HepG2 (cell line): ENCODE measurements around the gene AKT3. TPM values are rescaled to one million over a fixed set of nuclear protein-coding genes. Genes with fewer than 3 reads are reported as not detected.
"Not testable (repeated sequence)": the region's sequence is repeated elsewhere in the genome, so short reads cannot be mapped to it uniquely, and the experiment has no call there.

Source experiments
- ATAC-seq: fragments of 200-7000 bp; cut with Tn5 transposase; 3 replicates; pipeline ENCODE4 v1.9.1; 2020; ENCODE audit warnings: mild to moderate bottlenecking, moderate library complexity
- BruUV-seq: library from RNA; stranded (reverse); fragments of 400-500 nt; replicated peaks from 2 replicates; lab custom pipeline; 2021; lab: Mats Ljungman, UMichigan
- CTCF ChIA-PET: fragments of 300-600 bp; formaldehyde crosslinking; extraction: SDS; loops from one replicate; lab custom pipeline; 2021; ENCODE audit warnings: low total read pairs, inconsistent platforms, low intra/inter-chr PET ratio; lab: Yijun Ruan, JAX
- POLR2A ChIA-PET: fragments of 350-600 bp; sonication (Branson Sonifier 250); formaldehyde crosslinking; loops from one replicate; lab custom pipeline; 2020; ENCODE audit warnings: antibody characterized with exemption, inconsistent platforms; lab: Yijun Ruan, JAX
- DNase-seq: peaks from one replicate; pipeline ENCODE4 v3.0.0-alpha.2; 2015; ENCODE audit warnings: low spot score
- FAIRE-seq: peaks from 3 replicates; lab custom pipeline; 2011; peaks lifted over from hg19 to GRCh38; lab: Jason Lieb, UNC
- H2AFZ ChIP-seq: one replicate; pipeline ENCODE4 v1.6.1; 2011; ENCODE audit warnings: low read length, inconsistent platforms
- H3K27ac ChIP-seq: fragments of 300-600 bp; 3 replicates; pipeline ENCODE4 v1.8.0; 2011; ENCODE audit warnings: mixed run types, mild to moderate bottlenecking, mixed read lengths, low read length, inconsistent platforms; ENCODE audit not compliant: insufficient read depth; ENCODE audit errors: extremely low read length
- H3K27me3 ChIP-seq, 2 experiments: fragments of 200-600 bp in 1 of 2; 2 replicates in 1 of 2; 3 replicates in 1 of 2; pipeline versions ENCODE4 v1.6.0 to v1.8.0; 2011; ENCODE audit warnings: low read length in 2 of 2, mild to moderate bottlenecking in 2 of 2, moderate library complexity in 2 of 2, inconsistent platforms in 1 of 2; ENCODE audit not compliant: insufficient read depth in 2 of 2, control insufficient read depth in 1 of 2
- H3K36me3 ChIP-seq, 2 experiments: fragments of 200-600 bp in 1 of 2; replicated peaks in 1 of 2; 2 replicates in 1 of 2; 3 replicates in 1 of 2; pipeline versions ENCODE4 v1.5.1 to v1.8.0; 2011; ENCODE audit warnings: low read length in 2 of 2, inconsistent platforms in 1 of 2; ENCODE audit not compliant: insufficient read depth in 2 of 2, control insufficient read depth in 1 of 2
- H3K4me1 ChIP-seq: 2 replicates; pipeline ENCODE4 v1.5.1; 2012; ENCODE audit warnings: low read length, inconsistent platforms; ENCODE audit not compliant: insufficient read depth
- H3K4me2 ChIP-seq: 2 replicates; pipeline ENCODE4 v1.6.0; 2011; ENCODE audit warnings: low read depth, low read length, inconsistent platforms
- H3K4me3 ChIP-seq, 3 experiments: fragments of 200-600 bp in 1 of 3; sonication (generic), shearing (Covaris generic) in 1 of 3; replicated peaks in 1 of 3; 2 replicates each; pipeline ENCODE4 v1.5.1; 2011 to 2016; ENCODE audit warnings: low read length in 3 of 3, inconsistent platforms in 2 of 3, low read depth in 2 of 3, mild to moderate bottlenecking in 2 of 3, control low read depth in 1 of 3, mixed read lengths in 1 of 3; ENCODE audit not compliant: insufficient read depth in 1 of 3
- H3K79me2 ChIP-seq: one replicate; pipeline ENCODE4 v1.6.1; 2011; ENCODE audit warnings: low read length, inconsistent platforms; ENCODE audit not compliant: insufficient read depth
- H3K9ac ChIP-seq: 2 replicates; pipeline ENCODE4 v1.6.0; 2011; ENCODE audit warnings: mild to moderate bottlenecking, low read depth, low read length, inconsistent platforms; ENCODE audit not compliant: insufficient read depth
- H3K9me3 ChIP-seq: 2 replicates; pipeline ENCODE4 v1.5.1; 2012; ENCODE audit warnings: mild to moderate bottlenecking, low read length
- H4K20me1 ChIP-seq: 2 replicates; pipeline ENCODE4 v1.6.0; 2011; ENCODE audit warnings: inconsistent platforms, mild to moderate bottlenecking, low read length, moderate library complexity; ENCODE audit not compliant: insufficient read depth
- ARNT ChIP-seq: fragments of 450-650 bp; IDR thresholded peaks from 2 replicates; pipeline ENCODE4 v1.6.1; 2017
- CBX2 ChIP-seq, 2 experiments: fragments of 200-600 bp in 1 of 2; sonication (generic); formaldehyde crosslinking in 1 of 2; IDR thresholded peaks; 2 replicates each; pipeline versions ENCODE4 v1.7.0 to v1.8.1; 2018 to 2022; ENCODE audit warnings: low read depth in 2 of 2, low read length in 1 of 2, mild to moderate bottlenecking in 1 of 2, missing genetic modification reagents in 1 of 2
- MTF2 ChIP-seq: sonication (generic); formaldehyde crosslinking; IDR thresholded peaks from 2 replicates; pipeline ENCODE4 v1.5.0; 2020; ENCODE audit warnings: missing genetic modification reagents, borderline replicate concordance
- NR2F2 ChIP-seq: IDR thresholded peaks from 2 replicates; pipeline ENCODE4 v1.6.1; 2012; ENCODE audit warnings: low read depth, inconsistent platforms, borderline replicate concordance
- ZNF335 ChIP-seq: sonication (generic); formaldehyde crosslinking; IDR thresholded peaks from 2 replicates; pipeline ENCODE4 v1.4.0; 2020; ENCODE audit warnings: missing genetic modification reagents
- WGBS: methylation state at CpG from one replicate; pipeline ENCODE4 v1.1.6; 2017; ENCODE audit warnings: low lambda C conversion rate; 5-methylcytosine and 5-hydroxymethylcytosine counted together
- in situ Hi-C: cut with HindIII; loops from 2 replicates; pipeline ENCODE4 v1.10.0; 2017; ENCODE audit warnings: low pct_unique_long_range_greater_than_20kb; ENCODE audit not compliant: extremely low pct_ligation_motif_present
- intact Hi-C: fragments of 100-400 bp; cut with micrococcal nuclease; formaldehyde crosslinking; loops from one replicate; pipeline ENCODE4 v1.10.0; 2022; ENCODE audit not compliant: unreplicated experiment
- polyA plus RNA-seq, 8 experiments: library from polyadenylated mRNA; depleted of rRNA in 3 of 8; stranded (reverse) in 7 of 8; unstranded in 1 of 8; fragments of >200 nt; fragmentation: Illumina TruSeq in 4 of 8; extraction: Trizol in 4 of 8; gene quantifications; 2 replicates each; pipeline versions ENCODE4 v1.2.1 to v1.2.3, GENCODE V29; 2011 to 2016; ENCODE audit warnings: low read depth in 4 of 8, missing spikeins in 1 of 8, mixed read lengths in 1 of 8; ENCODE audit not compliant: insufficient read depth in 1 of 8
- total RNA-seq, 5 experiments: library from RNA; depleted of rRNA; stranded (reverse); fragments of >200 nt; fragmentation: Illumina TruSeq; extraction: Trizol; gene quantifications; 2 replicates each; pipeline ENCODE4 v1.2.3, GENCODE V29; 2016; ENCODE audit warnings: low read depth in 1 of 5

Gene AKT3
- total and polyA plus RNA-seq, 2 of the 13 experiments (the other 11 are each of a cell fraction or from before 2014, with no cell fraction given) = 0.07 TPM

DNA sequence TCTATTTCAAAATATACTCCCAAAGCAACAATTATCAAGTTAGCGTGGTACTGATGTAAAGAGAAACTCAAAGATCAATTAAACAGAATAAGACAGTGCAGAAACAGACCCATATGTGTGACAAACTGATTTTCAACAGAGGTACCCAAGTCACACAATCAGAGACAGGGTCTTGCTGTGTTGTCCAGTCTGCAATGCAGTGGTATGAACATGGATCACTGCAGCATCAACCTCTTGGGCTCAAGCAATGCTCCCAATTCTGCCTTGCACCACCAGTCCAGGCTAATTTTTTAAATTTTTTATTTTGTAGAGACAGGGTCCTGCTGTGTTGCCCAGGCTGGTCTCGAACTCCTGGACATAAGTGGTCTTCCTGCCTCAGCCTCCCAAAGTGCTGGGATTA is 255.6 kb downstream of the AKT3 start:
- TF ChIP-seq MTF2 (no peak), NR2F2 (no peak), ZNF335 (CRISPR knock-in tag) (no peak), CBX2 (IDR thresholded peaks at IDR 0.05; ENCODE audit: low read depth, low read length) (no peak), CBX2 (CRISPR knock-in tag; IDR thresholded peaks at IDR 0.05; ENCODE audit: low read depth) (no peak), ARNT (no peak)
- Histone ChIP-seq H3K27me3 (no peaks in the 10 kb centered on the region), H2AFZ (no peak overlapping the region), H4K20me1 (no peaks in the 10 kb centered on the region), H3K9me3 (no peaks in the 10 kb centered on the region), H3K4me1 (no peaks in the 10 kb centered on the region), H3K79me2 (no peaks in the 10 kb centered on the region), H3K36me3 (no peaks in the 10 kb centered on the region), H3K9ac (no peak overlapping the region), H3K4me3 (no peak overlapping the region), H3K27ac (no peak overlapping the region), H3K4me2 (no peak overlapping the region)
- no TSS peak for BruUV-seq
- in situ Hi-C loops = no loop called here
- DNase-seq (no peak), FAIRE-seq (no peak), ATAC-seq (no peak)
- ChIA-PET POLR2A (no interaction called here), CTCF (no interaction called here)
- WGBS = 3% methylated on average over 2 of the region's 2 CpGs
- intact Hi-C loops = no loop called here

DNA sequence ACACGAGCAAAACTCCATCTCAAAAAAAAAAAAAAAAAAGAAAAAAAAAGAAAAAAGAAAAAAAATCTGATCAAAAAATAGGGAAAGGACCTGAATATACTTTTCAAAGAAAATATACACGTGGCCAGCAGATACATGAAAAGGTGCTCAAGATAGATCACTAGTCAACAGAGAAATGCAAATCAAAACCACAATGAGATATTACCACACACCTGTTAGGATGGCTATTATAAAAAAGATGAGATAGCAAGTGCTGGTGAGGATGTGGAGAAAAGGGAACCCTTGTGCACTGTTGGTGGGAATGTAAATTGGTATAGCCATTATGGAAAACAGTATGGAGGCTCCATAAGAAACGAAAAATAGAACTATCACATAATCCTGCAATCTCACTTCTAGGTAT is 260.8 kb downstream of the AKT3 start:
- H4K20me1 ChIP-seq, H3K4me2 ChIP-seq, H3K9ac ChIP-seq, intact Hi-C loops, H3K79me2 ChIP-seq, FAIRE-seq, H3K9me3 ChIP-seq, BruUV-seq, H3K4me3 ChIP-seq, DNase-seq, H3K27ac ChIP-seq, H2AFZ ChIP-seq, H3K36me3 ChIP-seq, ATAC-seq, H3K27me3 ChIP-seq, POLR2A ChIA-PET, in situ Hi-C loops, H3K4me1 ChIP-seq, CTCF ChIA-PET: not testable (repeated sequence)
- 2% methylated on average over 3 of the region's 3 CpGs for whole genome bisulfite sequencing
